A673 (cell line): ENCODE measurements around the gene C10orf95. TPM values are rescaled to one million over a fixed set of nuclear protein-coding genes. Genes with fewer than 3 reads are reported as not detected.

Source experiments
- BruUV-seq: library from RNA; stranded (reverse); fragments of 400-500 nt; replicated peaks from 2 replicates; lab custom pipeline; 2021; lab: Mats Ljungman, UMichigan
- CTCF ChIA-PET: fragments of 300-600 bp; sonication (Branson Sonifier 250); formaldehyde crosslinking; loops from one replicate; lab custom pipeline; 2022; ENCODE audit warnings: antibody characterized with exemption; lab: Charles Lee
- POLR2A ChIA-PET: fragments of 300-600 bp; sonication (Branson Sonifier 250); formaldehyde crosslinking; loops from one replicate; lab custom pipeline; 2022; ENCODE audit warnings: antibody characterized with exemption; ENCODE audit not compliant: low non-redundant PET; lab: Charles Lee
- DNase-seq: peaks from one replicate; pipeline ENCODE4 v3.0.0-alpha.2; 2015; ENCODE audit warnings: low spot score
- H3K27ac ChIP-seq: fragments of 200-600 bp; sonication (generic); 2 replicates; pipeline ENCODE4 v1.5.1; 2016; ENCODE audit warnings: mixed run types, low read depth, mild to moderate bottlenecking, mixed read lengths, antibody characterized with exemption, low read length; ENCODE audit not compliant: poor library complexity, severe bottlenecking
- H3K27me3 ChIP-seq: fragments of 200-600 bp; sonication (generic); replicated peaks from 2 replicates; pipeline ENCODE4 v1.6.1; 2017; ENCODE audit warnings: mixed run types, low read depth, mild to moderate bottlenecking, mixed read lengths, antibody characterized with exemption, low read length; ENCODE audit not compliant: insufficient read depth, poor library complexity
- H3K36me3 ChIP-seq: fragments of 200-600 bp; sonication (generic); 2 replicates; pipeline ENCODE4 v1.6.1; 2016; ENCODE audit warnings: mixed run types, mild to moderate bottlenecking, mixed read lengths, antibody characterized with exemption, low read length; ENCODE audit not compliant: insufficient read depth, poor library complexity, severe bottlenecking
- H3K4me1 ChIP-seq: fragments of 200-600 bp; sonication (generic); 2 replicates; pipeline ENCODE4 v1.6.1; 2017; ENCODE audit warnings: mixed run types, mild to moderate bottlenecking, mixed read lengths, antibody characterized with exemption, low read length; ENCODE audit not compliant: insufficient read depth, poor library complexity, severe bottlenecking
- H3K4me3 ChIP-seq: fragments of 200-600 bp; sonication (generic); 2 replicates; pipeline ENCODE4 v1.5.1; 2016; ENCODE audit warnings: low read depth, mixed run types, mild to moderate bottlenecking, mixed read lengths, low read length; ENCODE audit not compliant: poor library complexity, severe bottlenecking
- H3K9me3 ChIP-seq: fragments of 200-600 bp; sonication (generic); 2 replicates; pipeline ENCODE4 v1.6.1; 2016; ENCODE audit warnings: mixed run types, low read depth, mild to moderate bottlenecking, mixed read lengths, antibody characterized with exemption, low read length; ENCODE audit not compliant: poor library complexity, severe bottlenecking
- EZH2 ChIP-seq: fragments of 200-600 bp; sonication (generic); IDR thresholded peaks from 2 replicates; pipeline ENCODE4 v1.6.1; 2017; ENCODE audit warnings: borderline replicate concordance, low read depth, mild to moderate bottlenecking, mixed read lengths, antibody characterized with exemption, low read length; ENCODE audit not compliant: poor library complexity, severe bottlenecking
- intact Hi-C: fragments of 100-400 bp; cut with micrococcal nuclease; formaldehyde crosslinking; loops from one replicate; pipeline ENCODE4 v1.10.0; 2022; ENCODE audit not compliant: unreplicated experiment
- total RNA-seq: library from RNA; stranded (reverse); gene quantifications from 2 replicates; pipeline ENCODE4 v1.2.3, GENCODE V29; 2021
- TF ChIP-seq, protein P1 (sequence below): fragments of 300-800, 200-600 bp; sonication (generic); conservative IDR thresholded peaks from 2 replicates; pipeline ENCODE4 v1.5.1; 2017; ENCODE audit warnings: low read depth, mild to moderate bottlenecking, antibody characterized with exemption, low read length, moderate library complexity, mixed read lengths

Gene C10orf95
- total RNA-seq, 1 experiment from 2014 or later: not detected

DNA sequence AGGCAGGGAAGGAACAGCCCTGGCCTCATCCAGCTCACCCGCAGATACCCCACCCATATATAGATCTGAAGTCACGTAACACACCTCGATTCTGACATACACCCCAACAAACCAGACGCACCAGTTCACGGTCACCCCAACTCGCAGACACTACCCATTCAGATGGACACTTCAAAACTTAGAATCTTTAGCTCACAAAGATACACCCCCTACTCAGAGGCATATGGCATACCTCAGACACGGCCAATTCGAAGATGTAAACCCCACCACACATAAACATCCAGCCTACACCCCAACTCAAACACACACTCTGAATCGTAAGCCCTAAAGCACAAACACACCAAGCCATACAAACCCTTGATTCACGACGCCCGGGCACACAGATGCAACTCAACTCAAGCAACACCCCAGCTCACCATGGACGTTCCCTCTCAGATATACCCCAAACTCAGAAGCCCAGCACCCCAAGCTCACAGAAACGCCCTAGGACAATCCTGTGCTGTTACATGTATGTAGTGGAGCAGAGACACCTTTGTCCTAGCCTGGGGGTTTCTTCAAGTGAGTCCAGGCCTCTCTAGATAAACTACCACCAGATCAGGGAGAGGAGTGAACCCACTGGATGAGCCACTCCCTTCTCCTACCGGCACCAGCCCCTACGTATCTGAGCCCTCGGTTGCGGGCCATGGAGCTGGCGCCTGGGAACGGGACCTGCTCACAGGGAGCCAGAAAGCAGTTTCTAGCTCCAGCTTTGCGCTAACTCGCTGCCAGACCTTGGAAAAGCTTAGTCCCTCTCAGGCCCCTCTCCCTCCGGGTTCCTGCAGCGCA lies 41.5 kb downstream of the C10orf95 start:
- Histone ChIP-seq H3K27me3 (no peaks in the 10 kb centered on the region), H3K9me3 (no peaks in the 10 kb centered on the region), H3K4me1 (peaks cover 23% of the 10 kb centered on the region), H3K36me3 (no peaks in the 10 kb centered on the region), H3K4me3 (peak overlapping the region; percentile 61), H3K27ac (peak overlapping the region; percentile 42)
- DNase-seq: no peak
- intact Hi-C loops: no loop called here
- TF ChIP-seq EZH2: no peak
- TF ChIP-seq, protein P1, sequence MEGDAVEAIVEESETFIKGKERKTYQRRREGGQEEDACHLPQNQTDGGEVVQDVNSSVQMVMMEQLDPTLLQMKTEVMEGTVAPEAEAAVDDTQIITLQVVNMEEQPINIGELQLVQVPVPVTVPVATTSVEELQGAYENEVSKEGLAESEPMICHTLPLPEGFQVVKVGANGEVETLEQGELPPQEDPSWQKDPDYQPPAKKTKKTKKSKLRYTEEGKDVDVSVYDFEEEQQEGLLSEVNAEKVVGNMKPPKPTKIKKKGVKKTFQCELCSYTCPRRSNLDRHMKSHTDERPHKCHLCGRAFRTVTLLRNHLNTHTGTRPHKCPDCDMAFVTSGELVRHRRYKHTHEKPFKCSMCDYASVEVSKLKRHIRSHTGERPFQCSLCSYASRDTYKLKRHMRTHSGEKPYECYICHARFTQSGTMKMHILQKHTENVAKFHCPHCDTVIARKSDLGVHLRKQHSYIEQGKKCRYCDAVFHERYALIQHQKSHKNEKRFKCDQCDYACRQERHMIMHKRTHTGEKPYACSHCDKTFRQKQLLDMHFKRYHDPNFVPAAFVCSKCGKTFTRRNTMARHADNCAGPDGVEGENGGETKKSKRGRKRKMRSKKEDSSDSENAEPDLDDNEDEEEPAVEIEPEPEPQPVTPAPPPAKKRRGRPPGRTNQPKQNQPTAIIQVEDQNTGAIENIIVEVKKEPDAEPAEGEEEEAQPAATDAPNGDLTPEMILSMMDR: no peak
- no TSS peak for BruUV-seq
- ChIA-PET CTCF (interaction anchor here (0.9 to 1.0 kb wide), 3 partner anchors 9 to 240 kb away, joined by 3 to 4 read pairs (median 3); no protein-coding TSS in a partner anchor), POLR2A (no interaction called here)

DNA sequence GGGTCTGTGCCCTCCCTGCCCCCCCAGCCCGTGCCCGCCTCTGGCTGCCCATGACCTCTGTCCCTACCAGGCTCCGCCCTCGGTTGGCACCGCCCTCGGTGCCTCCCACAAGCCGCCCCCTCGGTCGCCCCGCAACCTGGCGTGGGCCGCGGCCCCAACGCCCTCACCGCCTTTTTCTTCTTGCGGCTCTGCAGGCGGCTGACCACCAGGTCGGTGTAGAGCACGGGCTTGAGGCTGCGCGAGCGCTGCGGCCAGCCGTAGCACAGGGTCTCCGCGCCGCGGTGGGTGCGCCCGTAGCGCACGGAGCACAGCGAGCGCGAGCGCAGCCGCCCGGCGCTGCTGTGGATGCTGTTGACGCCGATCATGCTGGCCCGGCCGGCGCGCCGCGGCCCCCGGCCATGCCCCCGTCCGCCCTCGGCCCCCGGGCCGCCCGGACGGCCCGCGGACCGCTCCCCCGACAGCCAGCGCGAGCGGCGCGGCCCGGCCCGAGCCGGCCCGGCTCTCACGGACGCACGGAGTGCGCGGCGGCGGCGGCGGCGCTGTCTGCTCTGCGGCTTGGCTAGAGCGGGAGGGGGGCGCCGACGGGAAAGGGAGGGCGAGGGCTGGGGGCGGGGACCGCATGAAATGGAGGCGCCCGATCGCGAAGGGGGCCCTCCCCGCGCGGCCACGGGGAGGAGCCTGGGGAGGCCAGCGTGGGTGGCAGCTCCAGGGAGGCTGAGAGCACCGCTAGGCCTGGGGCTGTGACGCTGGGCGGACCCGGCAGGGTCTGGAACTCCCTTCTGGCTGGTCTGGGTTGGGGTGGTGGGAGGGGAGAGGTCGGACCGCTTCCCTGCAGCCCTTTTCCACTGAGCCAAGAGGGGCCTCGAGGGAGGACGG lies 42.4 kb downstream of the C10orf95 start:
- CTCF ChIA-PET: interaction anchor here (0.9 to 1.0 kb wide), 2 partner anchors 175 to 239 kb away, joined by 3 to 4 read pairs; no protein-coding TSS in a partner anchor
- Histone ChIP-seq H3K27me3 (no peaks in the 10 kb centered on the region), H3K9me3 (no peaks in the 10 kb centered on the region), H3K4me1 (peaks cover 23% of the 10 kb centered on the region), H3K36me3 (no peaks in the 10 kb centered on the region), H3K27ac (peak overlapping the region; percentile 47), H3K4me3 (peak overlapping the region; percentile 61)
- TF ChIP-seq, protein P1: no peak
- TF ChIP-seq EZH2: no peak
- POLR2A ChIA-PET: no interaction called here
- intact Hi-C loops: no loop called here
- peak; percentile 73 for DNase-seq
- no TSS peak for BruUV-seq

DNA sequence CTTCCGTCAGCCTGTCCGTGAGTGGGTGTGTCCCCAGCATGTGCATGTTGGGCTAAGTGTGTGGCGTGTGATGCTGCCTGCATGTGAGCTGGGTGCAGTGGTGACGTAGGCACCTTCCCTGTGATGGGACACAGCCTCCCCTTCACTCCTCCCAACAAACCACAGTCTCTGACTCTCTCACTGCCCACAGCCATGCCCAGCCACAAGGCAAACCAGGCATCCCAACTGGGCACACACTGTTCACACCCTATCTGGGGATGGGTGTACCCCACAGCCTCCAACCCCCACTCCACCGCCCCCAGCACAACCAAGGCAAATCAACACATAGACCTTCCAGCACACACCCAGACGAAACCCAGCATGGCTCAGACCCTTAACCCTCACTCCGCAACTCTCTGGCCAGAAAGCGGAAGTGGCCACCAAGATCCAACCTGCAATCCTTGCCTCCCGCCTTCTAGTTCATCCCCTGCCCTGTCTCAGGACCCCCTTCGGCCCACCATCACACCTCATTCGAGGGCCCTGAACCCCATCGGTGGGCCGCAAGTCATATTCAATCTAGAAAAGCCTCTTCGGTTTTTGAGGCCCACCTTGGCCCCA lies 43.1 kb downstream of the C10orf95 start:
- Histone ChIP-seq H3K27me3 (no peaks in the 10 kb centered on the region), H3K4me1 (peaks cover 23% of the 10 kb centered on the region), H3K4me3 (peak overlapping the region; percentile 61), H3K36me3 (no peaks in the 10 kb centered on the region), H3K9me3 (no peaks in the 10 kb centered on the region), H3K27ac (peak overlapping the region; percentile 47)
- no TSS peak for BruUV-seq
- intact Hi-C loops: no loop called here
- no peak for DNase-seq
- CTCF ChIA-PET: no interaction called here
- TF ChIP-seq, protein P1: no peak
- TF ChIP-seq EZH2: no peak
- POLR2A ChIA-PET: no interaction called here
